HG03520 (cell line): Measurements from ENCODE around the gene ADAM19.
"Not testable (repeated sequence)": the region's sequence is repeated elsewhere in the genome, so short reads cannot be mapped to it uniquely, and the experiment has no call there.

ENCODE experiments used
- ATAC-seq: cut with Tn5 transposase; IDR thresholded peaks from one replicate; pipeline ENCODE4 v1.9.1; 2021; ENCODE audit warnings: mild to moderate bottlenecking, moderate library complexity; ENCODE audit not compliant: unreplicated experiment

The ADAM19 gene

GRCh38 chr5:157491471-157491995 lies 84.0 kb downstream of the ADAM19 start:
- ATAC-seq = no peak

- no peak for ATAC-seq
These were observed 88.2 kb downstream of the ADAM19 start for GRCh38 chr5:157487358-157487757.

GRCh38 chr5:157486861-157487260 lies 88.7 kb downstream of the ADAM19 start:
- ATAC-seq = no peak

- ATAC-seq = no peak
These were observed 89.3 kb downstream of the ADAM19 start for GRCh38 chr5:157486221-157486681.

- ATAC-seq = no peak
These were observed 89.8 kb downstream of the ADAM19 start for GRCh38 chr5:157485811-157486210.

GRCh38 chr5:157485340-157485739 lies 90.2 kb downstream of the ADAM19 start:
- ATAC-seq = no peak

GRCh38 chr5:157484768-157485167 lies 90.8 kb downstream of the ADAM19 start:
- no peak for ATAC-seq

GRCh38 chr5:157482702-157483101 lies 92.9 kb downstream of the ADAM19 start:
- ATAC-seq = not testable (repeated sequence)

- ATAC-seq = no peak
These were observed 93.9 kb downstream of the ADAM19 start for GRCh38 chr5:157481666-157482065.

- ATAC-seq = no peak
These were observed 94.3 kb downstream of the ADAM19 start for GRCh38 chr5:157481265-157481664.

GRCh38 chr5:157479612-157480510 lies 95.7 kb downstream of the ADAM19 start:
- no peak for ATAC-seq

- ATAC-seq = no peak
These were observed 96.4 kb downstream of the ADAM19 start for GRCh38 chr5:157479166-157479565.

GRCh38 chr5:157478726-157479125 lies 96.8 kb downstream of the ADAM19 start:
- no peak for ATAC-seq

- no peak for ATAC-seq
These were observed 97.6 kb downstream of the ADAM19 start for GRCh38 chr5:157477814-157478494.

- peak; percentile 44 for ATAC-seq
These were observed 98.7 kb downstream of the ADAM19 start for GRCh38 chr5:157476702-157477408.

- ATAC-seq = no peak
These were observed 100.1 kb downstream of the ADAM19 start for GRCh38 chr5:157475432-157475831.

GRCh38 chr5:157473383-157474320 lies 101.9 kb downstream of the ADAM19 start:
- no peak for ATAC-seq

- ATAC-seq = no peak
These were observed 103.9 kb downstream of the ADAM19 start for GRCh38 chr5:157471709-157472108.

GRCh38 chr5:157470631-157471030 lies 104.9 kb downstream of the ADAM19 start:
- no peak for ATAC-seq

GRCh38 chr5:157469687-157470086 lies 105.9 kb downstream of the ADAM19 start:
- ATAC-seq = no peak
